Activated CD4-positive, alpha-beta T cell treated with anti-CD3 and anti-CD28 coated beads, Interleukin-2, amount 10 ng/mL, durations not matched to agents 24 days and 14 days (primary cell): ENCODE data around the gene AQR. TPM values are rescaled to one million over a fixed set of nuclear protein-coding genes. Genes with fewer than 3 reads are reported as not detected.
"Not testable (repeated sequence)": the region's sequence is repeated elsewhere in the genome, so short reads cannot be mapped to it uniquely, and the experiment has no call there.

ENCODE experiments used
- DNase-seq: peaks from one replicate; pipeline ENCODE4 v3.0.0; 2022
- H3K27ac Mint-ChIP-seq: one replicate; pipeline ENCODE4 v1.8.0; 2022; ENCODE audit warnings: mild to moderate bottlenecking, mixed read lengths
- H3K27me3 Mint-ChIP-seq: one replicate; pipeline ENCODE4 v1.8.0; 2022; ENCODE audit warnings: mixed read lengths
- H3K36me3 Mint-ChIP-seq: one replicate; pipeline ENCODE4 v1.8.0; 2022; ENCODE audit warnings: low read depth, mild to moderate bottlenecking, mixed read lengths
- H3K4me1 Mint-ChIP-seq: one replicate; pipeline ENCODE4 v1.8.0; 2021; ENCODE audit warnings: mixed read lengths
- H3K4me3 Mint-ChIP-seq: one replicate; pipeline ENCODE4 v1.8.0; 2022; ENCODE audit warnings: mild to moderate bottlenecking, moderate library complexity, mixed read lengths
- H3K9me3 Mint-ChIP-seq: one replicate; pipeline ENCODE4 v1.8.0; 2021; ENCODE audit warnings: mixed read lengths
- intact Hi-C: fragments of 100-400 bp; cut with micrococcal nuclease; formaldehyde crosslinking; loops from one replicate; pipeline ENCODE4 v1.15.1; 2023
- total RNA-seq: library from RNA; stranded (reverse); gene quantifications from 2 replicates; pipeline ENCODE4 v1.2.3, GENCODE V29; 2022

The AQR gene
- total RNA-seq, 1 donor from 2014 or later = 47.3 TPM

- peaks cover 9% of the 10 kb centered on the region for H3K36me3 Mint-ChIP-seq
- H3K27me3 Mint-ChIP-seq = no peaks in the 10 kb centered on the region
- no peaks in the 10 kb centered on the region for H3K9me3 Mint-ChIP-seq
- intact Hi-C loops = no loop called here
- no peak for DNase-seq
- H3K4me3 Mint-ChIP-seq = no peak overlapping the region
- no peaks in the 10 kb centered on the region for H3K4me1 Mint-ChIP-seq
- H3K27ac Mint-ChIP-seq = no peak overlapping the region
Observed at GRCh38 chr15:34849364-34849959, 120.1 kb downstream of the AQR start.

- intact Hi-C loops = no loop called here
- Mint-ChIP-seq H3K36me3 (peaks cover 2% of the 10 kb centered on the region), H3K4me3 (no peak overlapping the region), H3K27ac (no peak overlapping the region), H3K4me1 (no peaks in the 10 kb centered on the region), H3K27me3 (no peaks in the 10 kb centered on the region), H3K9me3 (no peaks in the 10 kb centered on the region)
- DNase-seq = no peak
Observed at GRCh38 chr15:34847598-34847997, 121.9 kb downstream of the AQR start.

GRCh38 chr15:34841262-34841725 lies 128.2 kb downstream of the AQR start:
- Mint-ChIP-seq H3K27me3 (no peaks in the 10 kb centered on the region), H3K9me3 (no peaks in the 10 kb centered on the region), H3K36me3 (no peaks in the 10 kb centered on the region), H3K4me1 (no peaks in the 10 kb centered on the region), H3K27ac (no peak overlapping the region), H3K4me3 (no peak overlapping the region)
- no peak for DNase-seq
- intact Hi-C loops = no loop called here

- no peak for DNase-seq
- intact Hi-C loops = no loop called here
- Mint-ChIP-seq H3K4me1 (no peaks in the 10 kb centered on the region), H3K9me3 (peaks cover 6% of the 10 kb centered on the region), H3K4me3 (no peak overlapping the region), H3K36me3 (no peaks in the 10 kb centered on the region), H3K27ac (no peak overlapping the region), H3K27me3 (peaks cover 11% of the 10 kb centered on the region)
Observed at GRCh38 chr15:34838282-34838681, 131.3 kb downstream of the AQR start.

- no peak overlapping the region for H3K27ac Mint-ChIP-seq
- peaks cover 6% of the 10 kb centered on the region for H3K9me3 Mint-ChIP-seq
- intact Hi-C loops = no loop called here
- no peak overlapping the region for H3K4me3 Mint-ChIP-seq
- H3K36me3 Mint-ChIP-seq = no peaks in the 10 kb centered on the region
- DNase-seq = no peak
- no peaks in the 10 kb centered on the region for H3K4me1 Mint-ChIP-seq
- H3K27me3 Mint-ChIP-seq = peaks cover 11% of the 10 kb centered on the region
Observed at GRCh38 chr15:34837246-34838016, 132.1 kb downstream of the AQR start.

GRCh38 chr15:34828145-34828911 lies 141.2 kb downstream of the AQR start:
- H3K36me3 Mint-ChIP-seq = no peaks in the 10 kb centered on the region
- H3K4me3 Mint-ChIP-seq = no peak overlapping the region
- intact Hi-C loops = no loop called here
- no peaks in the 10 kb centered on the region for H3K9me3 Mint-ChIP-seq
- DNase-seq = no peak
- H3K4me1 Mint-ChIP-seq = peaks cover 4% of the 10 kb centered on the region
- no peak overlapping the region for H3K27ac Mint-ChIP-seq
- peaks cover 32% of the 10 kb centered on the region for H3K27me3 Mint-ChIP-seq

- no peak for DNase-seq
Observed at GRCh38 chr15:34821831-34822230, 147.7 kb downstream of the AQR start.

GRCh38 chr15:34820110-34820509 lies 149.4 kb downstream of the AQR start:
- no peak for DNase-seq
- H3K4me1 Mint-ChIP-seq = no peaks in the 10 kb centered on the region
- no peaks in the 10 kb centered on the region for H3K36me3 Mint-ChIP-seq
- H3K27ac Mint-ChIP-seq = no peak overlapping the region
- intact Hi-C loops = no loop called here
- peaks cover 29% of the 10 kb centered on the region for H3K27me3 Mint-ChIP-seq
- H3K4me3 Mint-ChIP-seq = no peak overlapping the region
- no peaks in the 10 kb centered on the region for H3K9me3 Mint-ChIP-seq

More at GRCh38 chr15:34821831-34822230, 147.7 kb downstream of the AQR start:
- Mint-ChIP-seq H3K9me3 (no peaks in the 10 kb centered on the region), H3K4me3 (no peak overlapping the region), H3K27me3 (peaks cover 33% of the 10 kb centered on the region), H3K4me1 (peaks cover 4% of the 10 kb centered on the region), H3K27ac (no peak overlapping the region), H3K36me3 (no peaks in the 10 kb centered on the region)
- intact Hi-C loops = no loop called here

- no peak for DNase-seq
- Mint-ChIP-seq H3K27ac (no peak overlapping the region), H3K4me3 (no peak overlapping the region), H3K4me1 (no peaks in the 10 kb centered on the region), H3K27me3 (peaks cover 32% of the 10 kb centered on the region), H3K9me3 (no peaks in the 10 kb centered on the region), H3K36me3 (no peaks in the 10 kb centered on the region)
- intact Hi-C loops = no loop called here
Observed at GRCh38 chr15:34818526-34818925, 151.0 kb downstream of the AQR start.

GRCh38 chr15:34815836-34816235 lies 153.7 kb downstream of the AQR start:
- no peak overlapping the region for H3K4me3 Mint-ChIP-seq
- peaks cover 39% of the 10 kb centered on the region for H3K27me3 Mint-ChIP-seq
- H3K36me3 Mint-ChIP-seq = no peaks in the 10 kb centered on the region
- H3K4me1 Mint-ChIP-seq = no peaks in the 10 kb centered on the region
- intact Hi-C loops = no loop called here
- H3K27ac Mint-ChIP-seq = no peak overlapping the region
- H3K9me3 Mint-ChIP-seq = no peaks in the 10 kb centered on the region
- no peak for DNase-seq

- peaks cover 36% of the 10 kb centered on the region for H3K27me3 Mint-ChIP-seq
- DNase-seq = no peak
- H3K4me1 Mint-ChIP-seq = no peaks in the 10 kb centered on the region
- no peak overlapping the region for H3K27ac Mint-ChIP-seq
- H3K36me3 Mint-ChIP-seq = no peaks in the 10 kb centered on the region
- intact Hi-C loops = no loop called here
- no peaks in the 10 kb centered on the region for H3K9me3 Mint-ChIP-seq
- H3K4me3 Mint-ChIP-seq = no peak overlapping the region
Observed at GRCh38 chr15:34813446-34814190, 155.9 kb downstream of the AQR start.

GRCh38 chr15:34812868-34813365 lies 156.6 kb downstream of the AQR start:
- intact Hi-C loops, H3K4me3 Mint-ChIP-seq, H3K36me3 Mint-ChIP-seq, DNase-seq, H3K9me3 Mint-ChIP-seq, H3K4me1 Mint-ChIP-seq, H3K27ac Mint-ChIP-seq: not testable (repeated sequence)
- peaks cover 32% of the 10 kb centered on the region for H3K27me3 Mint-ChIP-seq

GRCh38 chr15:34812369-34812768 lies 157.2 kb downstream of the AQR start:
- no peaks in the 10 kb centered on the region for H3K9me3 Mint-ChIP-seq
- no peak overlapping the region for H3K27ac Mint-ChIP-seq
- DNase-seq = no peak
- intact Hi-C loops = no loop called here
- H3K4me3 Mint-ChIP-seq = no peak overlapping the region
- no peaks in the 10 kb centered on the region for H3K4me1 Mint-ChIP-seq
- H3K36me3 Mint-ChIP-seq = no peaks in the 10 kb centered on the region
- H3K27me3 Mint-ChIP-seq = peaks cover 29% of the 10 kb centered on the region
